A673 (cell line): Measurements from ENCODE around the gene PREX1. TPM values are rescaled to one million over a fixed set of nuclear protein-coding genes. Genes with fewer than 3 reads are reported as not detected.

Experiments
- BruUV-seq: library from RNA; stranded (reverse); fragments of 400-500 nt; replicated peaks from 2 replicates; lab custom pipeline; 2021; lab: Mats Ljungman, UMichigan
- CTCF ChIA-PET: fragments of 300-600 bp; sonication (Branson Sonifier 250); formaldehyde crosslinking; loops from one replicate; lab custom pipeline; 2022; ENCODE audit warnings: antibody characterized with exemption; lab: Charles Lee
- POLR2A ChIA-PET: fragments of 300-600 bp; sonication (Branson Sonifier 250); formaldehyde crosslinking; loops from one replicate; lab custom pipeline; 2022; ENCODE audit warnings: antibody characterized with exemption; ENCODE audit not compliant: low non-redundant PET; lab: Charles Lee
- DNase-seq: peaks from one replicate; pipeline ENCODE4 v3.0.0-alpha.2; 2015; ENCODE audit warnings: low spot score
- H3K27ac ChIP-seq: fragments of 200-600 bp; sonication (generic); 2 replicates; pipeline ENCODE4 v1.5.1; 2016; ENCODE audit warnings: mixed run types, low read depth, mild to moderate bottlenecking, mixed read lengths, antibody characterized with exemption, low read length; ENCODE audit not compliant: poor library complexity, severe bottlenecking
- H3K27me3 ChIP-seq: fragments of 200-600 bp; sonication (generic); replicated peaks from 2 replicates; pipeline ENCODE4 v1.6.1; 2017; ENCODE audit warnings: mixed run types, low read depth, mild to moderate bottlenecking, mixed read lengths, antibody characterized with exemption, low read length; ENCODE audit not compliant: insufficient read depth, poor library complexity
- H3K36me3 ChIP-seq: fragments of 200-600 bp; sonication (generic); 2 replicates; pipeline ENCODE4 v1.6.1; 2016; ENCODE audit warnings: mixed run types, mild to moderate bottlenecking, mixed read lengths, antibody characterized with exemption, low read length; ENCODE audit not compliant: insufficient read depth, poor library complexity, severe bottlenecking
- H3K4me1 ChIP-seq: fragments of 200-600 bp; sonication (generic); 2 replicates; pipeline ENCODE4 v1.6.1; 2017; ENCODE audit warnings: mixed run types, mild to moderate bottlenecking, mixed read lengths, antibody characterized with exemption, low read length; ENCODE audit not compliant: insufficient read depth, poor library complexity, severe bottlenecking
- H3K4me3 ChIP-seq: fragments of 200-600 bp; sonication (generic); 2 replicates; pipeline ENCODE4 v1.5.1; 2016; ENCODE audit warnings: low read depth, mixed run types, mild to moderate bottlenecking, mixed read lengths, low read length; ENCODE audit not compliant: poor library complexity, severe bottlenecking
- H3K9me3 ChIP-seq: fragments of 200-600 bp; sonication (generic); 2 replicates; pipeline ENCODE4 v1.6.1; 2016; ENCODE audit warnings: mixed run types, low read depth, mild to moderate bottlenecking, mixed read lengths, antibody characterized with exemption, low read length; ENCODE audit not compliant: poor library complexity, severe bottlenecking
- EZH2 ChIP-seq: fragments of 200-600 bp; sonication (generic); IDR thresholded peaks from 2 replicates; pipeline ENCODE4 v1.6.1; 2017; ENCODE audit warnings: borderline replicate concordance, low read depth, mild to moderate bottlenecking, mixed read lengths, antibody characterized with exemption, low read length; ENCODE audit not compliant: poor library complexity, severe bottlenecking
- intact Hi-C: fragments of 100-400 bp; cut with micrococcal nuclease; formaldehyde crosslinking; loops from one replicate; pipeline ENCODE4 v1.10.0; 2022; ENCODE audit not compliant: unreplicated experiment
- total RNA-seq: library from RNA; stranded (reverse); gene quantifications from 2 replicates; pipeline ENCODE4 v1.2.3, GENCODE V29; 2021
- TF ChIP-seq, protein P1 (sequence below): fragments of 300-800, 200-600 bp; sonication (generic); conservative IDR thresholded peaks from 2 replicates; pipeline ENCODE4 v1.5.1; 2017; ENCODE audit warnings: low read depth, mild to moderate bottlenecking, antibody characterized with exemption, low read length, moderate library complexity, mixed read lengths

The PREX1 gene
- total RNA-seq, 1 experiment from 2014 or later = 145 TPM

DNA sequence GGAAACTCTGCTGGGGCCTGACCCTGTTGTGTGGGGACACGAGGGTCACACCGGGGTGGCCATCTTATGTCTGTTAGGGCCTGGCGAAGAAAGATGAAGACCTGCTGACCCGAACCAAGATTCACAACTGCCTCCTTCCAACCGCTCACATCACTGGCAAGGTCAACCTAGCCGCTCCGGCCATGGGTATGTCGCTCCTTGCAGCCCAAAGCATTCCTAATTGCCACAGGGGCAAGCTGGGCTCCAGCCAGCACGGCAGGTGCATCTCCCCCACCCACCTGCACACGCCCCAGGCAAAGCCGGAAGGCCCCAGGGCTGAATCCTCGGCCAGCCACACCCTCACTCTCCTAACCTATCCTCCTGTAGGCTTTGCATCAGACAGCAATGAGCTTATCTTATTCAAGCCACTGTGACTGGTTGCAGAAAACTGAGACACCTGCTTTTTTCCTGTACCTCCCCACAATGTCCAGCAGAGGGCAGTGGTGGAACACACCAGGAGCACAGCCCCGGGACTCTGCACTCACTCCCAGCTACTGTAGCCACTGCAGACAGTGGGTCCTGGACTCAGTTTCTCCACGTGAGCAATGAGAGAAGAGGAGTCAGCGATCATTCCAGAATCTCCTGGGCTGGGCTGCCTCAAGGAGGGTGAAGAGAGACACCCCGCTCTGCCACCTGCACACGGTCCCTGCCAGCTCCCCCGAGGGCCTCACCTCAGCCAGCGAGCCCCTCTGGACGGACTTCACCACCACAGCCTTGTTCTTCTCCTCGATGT lies 170.2 kb downstream of the PREX1 start:
- ChIA-PET CTCF (interaction anchor here (0.5 to 1.7 kb wide), 15 partner anchors 9 to 475 kb away, joined by 3 to 44 read pairs (median 3); partner anchors contain the start of gene PREX1), POLR2A (no interaction called here)
- TF ChIP-seq EZH2 = no peak
- TF ChIP-seq, protein P1, sequence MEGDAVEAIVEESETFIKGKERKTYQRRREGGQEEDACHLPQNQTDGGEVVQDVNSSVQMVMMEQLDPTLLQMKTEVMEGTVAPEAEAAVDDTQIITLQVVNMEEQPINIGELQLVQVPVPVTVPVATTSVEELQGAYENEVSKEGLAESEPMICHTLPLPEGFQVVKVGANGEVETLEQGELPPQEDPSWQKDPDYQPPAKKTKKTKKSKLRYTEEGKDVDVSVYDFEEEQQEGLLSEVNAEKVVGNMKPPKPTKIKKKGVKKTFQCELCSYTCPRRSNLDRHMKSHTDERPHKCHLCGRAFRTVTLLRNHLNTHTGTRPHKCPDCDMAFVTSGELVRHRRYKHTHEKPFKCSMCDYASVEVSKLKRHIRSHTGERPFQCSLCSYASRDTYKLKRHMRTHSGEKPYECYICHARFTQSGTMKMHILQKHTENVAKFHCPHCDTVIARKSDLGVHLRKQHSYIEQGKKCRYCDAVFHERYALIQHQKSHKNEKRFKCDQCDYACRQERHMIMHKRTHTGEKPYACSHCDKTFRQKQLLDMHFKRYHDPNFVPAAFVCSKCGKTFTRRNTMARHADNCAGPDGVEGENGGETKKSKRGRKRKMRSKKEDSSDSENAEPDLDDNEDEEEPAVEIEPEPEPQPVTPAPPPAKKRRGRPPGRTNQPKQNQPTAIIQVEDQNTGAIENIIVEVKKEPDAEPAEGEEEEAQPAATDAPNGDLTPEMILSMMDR = peak; percentile 88
- Histone ChIP-seq H3K9me3 (peaks cover 6% of the 10 kb centered on the region), H3K4me3 (no peak overlapping the region), H3K36me3 (peaks cover 94% of the 10 kb centered on the region), H3K27ac (peak overlapping the region; percentile 71), H3K4me1 (peaks cover 20% of the 10 kb centered on the region), H3K27me3 (no peaks in the 10 kb centered on the region)
- BruUV-seq = no TSS peak
- intact Hi-C loops = loop anchor here (1.0 to 10.0 kb wide), 2 partner anchors 167 to 248 kb away; partner anchors contain the start of gene PREX1
- DNase-seq = peak; percentile 86

DNA sequence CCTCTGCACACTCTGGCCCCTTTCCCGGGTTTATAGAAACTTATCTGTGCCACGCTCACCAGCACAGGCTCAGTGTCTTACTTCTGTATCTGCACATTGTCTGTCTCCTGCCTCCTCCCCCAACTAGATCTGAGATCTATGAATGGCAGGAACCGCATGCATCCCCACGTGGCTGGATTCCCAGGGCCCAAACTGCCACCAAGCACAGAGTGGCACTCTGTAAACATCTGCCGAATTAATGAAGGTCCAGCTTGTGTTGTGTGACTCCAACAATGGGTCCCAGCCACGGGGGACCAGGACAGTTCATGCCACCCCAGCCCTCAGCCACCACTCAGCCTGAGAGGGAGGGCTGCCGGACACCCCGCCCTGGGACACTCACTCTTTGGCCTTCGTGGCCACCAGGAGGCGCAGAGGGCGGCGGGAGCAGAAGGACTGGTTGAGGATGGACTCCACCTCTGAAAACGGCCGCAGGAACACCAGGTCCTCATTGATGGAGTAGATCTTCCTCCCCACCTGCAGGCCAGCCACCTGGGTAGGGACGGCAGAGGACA lies 171.1 kb downstream of the PREX1 start:
- CTCF ChIA-PET = interaction anchor here (1.2 to 1.7 kb wide), 3 partner anchors 8 to 476 kb away, joined by 4 to 9 read pairs (median 4); no protein-coding TSS in a partner anchor
- peaks cover 6% of the 10 kb centered on the region for H3K9me3 ChIP-seq
- DNase-seq = no peak
- peak overlapping the region; percentile 71 for H3K27ac ChIP-seq
- H3K36me3 ChIP-seq = peaks cover 96% of the 10 kb centered on the region
- POLR2A ChIA-PET = no interaction called here
- no peak overlapping the region for H3K4me3 ChIP-seq
- intact Hi-C loops = loop anchor here (1.0 to 10.0 kb wide), 2 partner anchors 168 to 249 kb away; partner anchors contain the start of gene PREX1
- TF ChIP-seq, protein P1 = no peak
- no peak for TF ChIP-seq EZH2
- H3K27me3 ChIP-seq = no peaks in the 10 kb centered on the region
- H3K4me1 ChIP-seq = peaks cover 20% of the 10 kb centered on the region
- BruUV-seq = no TSS peak

DNA sequence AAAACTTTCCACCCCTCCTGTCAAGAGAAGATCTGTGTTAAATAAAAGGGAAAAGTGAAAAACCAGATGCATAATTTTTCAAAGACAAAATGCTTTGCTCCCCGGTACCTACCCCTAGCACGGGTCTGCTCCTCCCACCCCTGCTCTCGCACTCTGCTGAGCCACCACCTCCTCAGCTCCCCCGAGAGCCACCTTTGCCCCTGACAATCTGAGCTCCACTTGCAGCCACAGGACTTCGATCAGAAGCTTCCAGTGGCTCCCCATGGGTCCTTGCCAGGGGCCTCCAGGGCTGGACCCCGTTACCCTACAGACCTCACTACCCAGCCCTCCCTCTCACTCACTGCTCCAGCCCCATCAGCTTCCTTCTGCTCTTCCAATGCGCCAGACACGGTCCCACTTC lies 171.7 kb downstream of the PREX1 start:
- no peaks in the 10 kb centered on the region for H3K27me3 ChIP-seq
- CTCF ChIA-PET = interaction anchor here (0.6 kb wide), 1 partner anchor 424 kb away, joined by 3 read pairs; no protein-coding TSS in a partner anchor
- peaks cover 99% of the 10 kb centered on the region for H3K36me3 ChIP-seq

More for the DNA sequence above, 171.7 kb downstream of the PREX1 start:
- intact Hi-C loops = loop anchor here (10.0 kb wide), 1 partner anchor 169 kb away; the partner anchor contains the start of gene PREX1
- TF ChIP-seq EZH2 = no peak
- TF ChIP-seq, protein P1 = no peak
- POLR2A ChIA-PET = no interaction called here
- no peak for DNase-seq
- Histone ChIP-seq H3K4me3 (no peak overlapping the region), H3K27ac (peak overlapping the region; percentile 71), H3K4me1 (peaks cover 20% of the 10 kb centered on the region), H3K9me3 (peaks cover 6% of the 10 kb centered on the region)
- no TSS peak for BruUV-seq
